Loucy (cell line): ENCODE measurements around the gene SLC22A31.

Experiments used
- CTCF ChIP-seq: fragments of 200-600 bp; sonication (generic); conservative IDR thresholded peaks from 2 replicates; pipeline ENCODE4 v1.5.1; 2014; ENCODE audit warnings: mild to moderate bottlenecking, antibody characterized with exemption, low read length
- EZH2phosphoT487 ChIP-seq: fragments of 200-600 bp; IDR thresholded peaks from 2 replicates; pipeline ENCODE4 v1.6.1; 2018; ENCODE audit warnings: antibody characterized with exemption, mild to moderate bottlenecking, moderate library complexity, borderline replicate concordance

GRCh38 chr16:89187032-89187769 lies 13.1 kb downstream of the SLC22A31 start:
- no peak for TF ChIP-seq EZH2phosphoT487
- no peak for TF ChIP-seq CTCF
